HCT116 (cell line): ENCODE data around the gene DCTN3. TPM values are rescaled to one million over a fixed set of nuclear protein-coding genes. Genes with fewer than 3 reads are reported as not detected.

Source experiments
- ATAC-seq: fragments of 200-7000 bp; cut with Tn5 transposase; 2 replicates; pipeline ENCODE4 v1.9.1; 2020; ENCODE audit warnings: mild to moderate bottlenecking, moderate library complexity
- BruUV-seq: library from RNA; stranded (reverse); fragments of 400-500 nt; replicated peaks from 2 replicates; lab custom pipeline; 2021; lab: Mats Ljungman, UMichigan
- CTCF ChIA-PET: fragments of 300-600 bp; sonication (Branson Sonifier 250); formaldehyde crosslinking; loops from one replicate; lab custom pipeline; 2021; ENCODE audit warnings: antibody characterized with exemption; lab: Charles Lee
- POLR2A ChIA-PET: fragments of 300-600, 350-600 bp; sonication (Branson Sonifier 250); formaldehyde crosslinking; loops from one replicate; lab custom pipeline; 2021; ENCODE audit warnings: antibody characterized with exemption; lab: Charles Lee
- RAD21 ChIA-PET, 2 experiments: fragments of 300-600 bp; sonication (Branson Sonifier 250); formaldehyde crosslinking; loops; one replicate each; lab custom pipeline; 2023; ENCODE audit warnings: low total read pairs in 2 of 2; ENCODE audit not compliant: uncharacterized antibody in 2 of 2, unreplicated experiment in 2 of 2, low non-redundant PET in 1 of 2; lab: Charles Lee
- DNase-seq: peaks from one replicate; pipeline ENCODE4 v3.0.0-alpha.2; 2010; ENCODE audit warnings: low read depth, low spot score
- H2AFZ ChIP-seq: fragments of 200-600 bp; shearing (Covaris generic), sonication (generic); 2 replicates; pipeline ENCODE4 v1.6.1; 2017; ENCODE audit warnings: low read depth, mixed run types, mixed read lengths, antibody characterized with exemption, low read length; ENCODE audit not compliant: poor library complexity, severe bottlenecking
- H3K27ac ChIP-seq: 2 replicates; pipeline ENCODE4 v1.5.1; 2012; ENCODE audit warnings: low read depth, low read length
- H3K27me3 ChIP-seq: fragments of 200-600 bp; sonication (generic); 2 replicates; pipeline ENCODE4 v1.6.1; 2016; ENCODE audit warnings: mixed run types, low read length, mixed read lengths; ENCODE audit not compliant: insufficient read depth
- H3K36me3 ChIP-seq, 2 experiments: fragments of 200-500 bp in 1 of 2; fragments of 200-600 bp in 1 of 2; sonication (Bioruptor generic) in 1 of 2; sonication (generic) in 1 of 2; 2 replicates each; pipeline versions ENCODE4 v1.5.1 to v1.6.1; 2014 to 2016; ENCODE audit warnings: low read length in 2 of 2, inconsistent platforms in 1 of 2, mixed read lengths in 1 of 2, mixed run types in 1 of 2; ENCODE audit not compliant: insufficient read depth in 2 of 2, control insufficient read depth in 1 of 2
- H3K4me1 ChIP-seq, 2 experiments: fragments of 200-600 bp in 1 of 2; sonication (generic) in 1 of 2; 2 replicates each; pipeline versions ENCODE4 v1.5.1 to v1.6.1; 2012 to 2017; ENCODE audit warnings: low read length in 2 of 2, inconsistent platforms in 1 of 2, mild to moderate bottlenecking in 1 of 2, mixed read lengths in 1 of 2, mixed run types in 1 of 2, moderate library complexity in 1 of 2; ENCODE audit not compliant: insufficient read depth in 2 of 2, control insufficient read depth in 1 of 2
- H3K4me2 ChIP-seq: fragments of 200-600 bp; sonication (generic); 2 replicates; pipeline ENCODE4 v1.6.1; 2017; ENCODE audit warnings: mixed run types, low read length, mixed read lengths
- H3K4me3 ChIP-seq, 2 experiments: fragments of 200-600 bp in 1 of 2; sonication (generic) in 1 of 2; replicated peaks in 1 of 2; 2 replicates each; pipeline ENCODE4 v1.5.1; 2011 to 2016; ENCODE audit warnings: low read length in 2 of 2, control low read depth in 1 of 2, low read depth in 1 of 2, mild to moderate bottlenecking in 1 of 2, mixed read lengths in 1 of 2, mixed run types in 1 of 2
- H3K79me2 ChIP-seq: fragments of 200-600 bp; sonication (generic); 2 replicates; pipeline ENCODE4 v1.6.1; 2017; ENCODE audit warnings: mild to moderate bottlenecking, mixed run types, low read length, moderate library complexity, mixed read lengths; ENCODE audit not compliant: insufficient read depth
- H3K9ac ChIP-seq: fragments of 200-600 bp; sonication (generic); 2 replicates; pipeline ENCODE4 v1.6.1; 2016; ENCODE audit warnings: low read length, mixed read lengths
- H3K9me2 ChIP-seq: fragments of 200-600 bp; sonication (generic), shearing (Covaris generic); 2 replicates; pipeline ENCODE4 v1.6.1; 2017; ENCODE audit warnings: mixed run types, mild to moderate bottlenecking, moderate library complexity; ENCODE audit not compliant: insufficient read depth
- H3K9me3 ChIP-seq, 2 experiments: fragments of 200-500 bp in 1 of 2; fragments of 200-600 bp in 1 of 2; sonication (Bioruptor generic) in 1 of 2; sonication (generic) in 1 of 2; 2 replicates each; pipeline ENCODE4 v1.6.1; 2014 to 2017; ENCODE audit warnings: low read length in 2 of 2, mixed read lengths in 2 of 2, inconsistent platforms in 1 of 2, low read depth in 1 of 2, mild to moderate bottlenecking in 1 of 2, mixed run types in 1 of 2, moderate library complexity in 1 of 2; ENCODE audit not compliant: control insufficient read depth in 1 of 2, insufficient read depth in 1 of 2
- H4K20me1 ChIP-seq: fragments of 200-600 bp; sonication (generic), shearing (Covaris generic); 2 replicates; pipeline ENCODE4 v1.6.1; 2017; ENCODE audit warnings: mixed run types, mild to moderate bottlenecking, moderate library complexity; ENCODE audit not compliant: insufficient read depth
- ATF3 ChIP-seq: IDR thresholded peaks from 2 replicates; pipeline ENCODE4 v1.6.1; 2012
- CEBPB ChIP-seq: IDR thresholded peaks from 2 replicates; pipeline ENCODE4 v1.6.1; 2012; ENCODE audit warnings: low read depth
- EGR1 ChIP-seq: IDR thresholded peaks from 2 replicates; pipeline ENCODE4 v1.6.1; 2012; ENCODE audit warnings: low read depth
- ELF1 ChIP-seq: IDR thresholded peaks from 2 replicates; pipeline ENCODE4 v1.6.1; 2012; ENCODE audit warnings: low read depth, borderline replicate concordance
- EZH2phosphoT487 ChIP-seq: fragments of 200-600 bp; IDR thresholded peaks from 2 replicates; pipeline ENCODE4 v1.6.1; 2018; ENCODE audit warnings: antibody characterized with exemption, borderline replicate concordance
- JUND ChIP-seq: IDR thresholded peaks from 2 replicates; pipeline ENCODE4 v1.6.1; 2012
- MAX ChIP-seq: IDR thresholded peaks from 2 replicates; pipeline ENCODE4 v1.6.1; 2012
- SIN3A ChIP-seq: IDR thresholded peaks from 2 replicates; pipeline ENCODE4 v1.6.1; 2012; ENCODE audit warnings: low read depth
- SRF ChIP-seq: IDR thresholded peaks from 2 replicates; pipeline ENCODE4 v1.6.1; 2012; ENCODE audit warnings: low read depth
- YY1 ChIP-seq: IDR thresholded peaks from 2 replicates; pipeline ENCODE4 v1.6.1; 2011; ENCODE audit warnings: low read length, low read depth, moderate library complexity, mild to moderate bottlenecking; ENCODE audit not compliant: insufficient replicate concordance; ENCODE audit errors: extremely low read depth
- ZBTB33 ChIP-seq: IDR thresholded peaks from 2 replicates; pipeline ENCODE4 v1.6.1; 2011; ENCODE audit warnings: mild to moderate bottlenecking, low read length, moderate library complexity; ENCODE audit not compliant: insufficient replicate concordance; ENCODE audit errors: extremely low read depth
- ZNF274 ChIP-seq: fragments of 200-500 bp; sonication (Bioruptor generic); IDR thresholded peaks from 2 replicates; pipeline ENCODE4 v1.6.1; 2014; ENCODE audit warnings: mild to moderate bottlenecking, low read depth, low read length, inconsistent platforms
- intact Hi-C: fragments of 100-400 bp; cut with micrococcal nuclease; formaldehyde crosslinking; loops from 2 replicates; pipeline ENCODE4 v1.10.0; 2022
- total RNA-seq: library from RNA; stranded (reverse); gene quantifications from one replicate; pipeline ENCODE4 v1.2.1, GENCODE V29; 2021; ENCODE audit not compliant: unreplicated experiment

Gene DCTN3
- total RNA-seq, 1 experiment from 2014 or later, result 64.0 TPM

- H3K9me2 ChIP-seq, result no peaks in the 10 kb centered on the region
- H3K79me2 ChIP-seq, result no peaks in the 10 kb centered on the region
- POLR2A ChIA-PET, result no interaction called here
- TF ChIP-seq YY1 (no peak), MAX (no peak), SRF (no peak)
- TF ChIP-seq, all 23 proteins: peak for 0
- Histone ChIP-seq H3K4me2 (no peak overlapping the region), H3K36me3 (no peaks in the 10 kb centered on the region), H4K20me1 (no peaks in the 10 kb centered on the region), H3K4me1 (peaks cover 0 to 8% of the 10 kb centered on the region in 2 experiments; a peak in 2 of 4 replicates), H3K4me3 (no peak overlapping the region), H3K27me3 (no peaks in the 10 kb centered on the region), H3K9me3 (no peaks in the 10 kb centered on the region), H3K27ac (no peak overlapping the region), H2AFZ (no peak overlapping the region), H3K9ac (no peak overlapping the region)
- ChIA-PET CTCF (interaction anchor here (1.8 to 3.2 kb wide), 2 partner anchors 46 to 155 kb away, joined by 5 to 47 read pairs; no protein-coding TSS in a partner anchor), RAD21 (interaction anchor here (0.6 to 2.3 kb wide), 2 partner anchors 45 to 102 kb away, joined by 3 to 8 read pairs; no protein-coding TSS in a partner anchor)
- ATAC-seq (no peak), DNase-seq (no peak)
- BruUV-seq, result no TSS peak
- intact Hi-C loops, result loop anchor here (5.0 to 10.0 kb wide), 2 partner anchors 91 to 188 kb away; no protein-coding TSS in a partner anchor
Observed at GRCh38 chr9:34592895-34593601, 27.2 kb downstream of the DCTN3 start.

- Histone ChIP-seq H2AFZ (peak overlapping the region; percentile 77), H4K20me1 (no peaks in the 10 kb centered on the region), H3K9me3 (no peaks in the 10 kb centered on the region), H3K79me2 (no peaks in the 10 kb centered on the region), H3K27ac (no peak overlapping the region), H3K9me2 (no peaks in the 10 kb centered on the region), H3K4me3 (no peak overlapping the region), H3K4me2 (no peak overlapping the region), H3K36me3 (no peaks in the 10 kb centered on the region), H3K27me3 (no peaks in the 10 kb centered on the region), H3K9ac (no peak overlapping the region), H3K4me1 (peaks cover 0 to 8% of the 10 kb centered on the region in 2 experiments; a peak in 2 of 4 replicates)
- ATAC-seq, result no peak
- no peak for DNase-seq
- intact Hi-C loops, result loop anchor here (1.0 to 10.0 kb wide), 4 partner anchors 44 to 187 kb away; no protein-coding TSS in a partner anchor
- TF ChIP-seq EZH2phosphoT487 (no peak), ATF3 (no peak), ZNF274 (no peak), CEBPB (no peak), ZBTB33 (no peak), SIN3A (no peak), ELF1 (no peak), EGR1 (no peak), JUND (no peak)
- ChIA-PET POLR2A (no interaction called here), CTCF (interaction anchor here (0.6 to 3.2 kb wide), 17 partner anchors 9 to 188 kb away, joined by 3 to 47 read pairs (median 4); no protein-coding TSS in a partner anchor), RAD21 (interaction anchor here (0.6 to 2.3 kb wide), 8 partner anchors 44 to 367 kb away, joined by 3 to 8 read pairs (median 3); no protein-coding TSS in a partner anchor)
- BruUV-seq, result no TSS peak
Observed at GRCh38 chr9:34591917-34592866, 28.1 kb downstream of the DCTN3 start.
